Common myeloid progenitor, CD34-positive (primary cell): ENCODE results near the gene B3GNT7.
A peak's percentile ranks its signal among the peaks of the same experiment; 100 is the strongest.
"Not testable (repeated sequence)": the region's sequence is repeated elsewhere in the genome, so short reads cannot be mapped to it uniquely, and the experiment has no call there.

Source experiments
- CTCF ChIA-PET: fragments of 350-600 bp; sonication (Branson Sonifier 250); formaldehyde crosslinking; loops from one replicate; lab custom pipeline; 2021; ENCODE audit warnings: antibody characterized with exemption; lab: Charles Lee
- POLR2A ChIA-PET: fragments of 350-600 bp; sonication (Branson Sonifier 250); formaldehyde crosslinking; loops from one replicate; lab custom pipeline; 2021; ENCODE audit warnings: antibody characterized with exemption; lab: Charles Lee
- DNase-seq, 3 donors: peaks; one replicate each; pipeline versions ENCODE4 v3.0.0 to v3.0.0-alpha.2; 2013
- H3K27ac ChIP-seq, 2 experiments: 1 replicate in 1 of 2; 2 replicates in 1 of 2; pipeline ENCODE4 v1.7.0; 2013; ENCODE audit warnings: inconsistent platforms in 2 of 2, low read length in 2 of 2, mild to moderate bottlenecking in 2 of 2, low read depth in 1 of 2, moderate library complexity in 1 of 2; ENCODE audit not compliant: severe bottlenecking in 2 of 2, insufficient read depth in 1 of 2, poor library complexity in 1 of 2
- H3K27me3 ChIP-seq, 5 experiments: replicated peaks in 2 of 5; 1 replicate in 3 of 5; 2 replicates in 2 of 5; pipeline versions ENCODE4 v1.6.1 to v1.7.0; 2013; ENCODE audit warnings: low read length in 4 of 5, mild to moderate bottlenecking in 2 of 5, moderate library complexity in 2 of 5, inconsistent platforms in 1 of 5; ENCODE audit not compliant: insufficient read depth in 5 of 5, control insufficient read depth in 4 of 5
- H3K36me3 ChIP-seq, 4 experiments: 1 replicate in 2 of 4; 2 replicates in 2 of 4; pipeline versions ENCODE4 v1.6.1 to v1.7.0; 2013; ENCODE audit warnings: low read length in 3 of 4, control low read depth in 1 of 4, mild to moderate bottlenecking in 1 of 4; ENCODE audit not compliant: control insufficient read depth in 4 of 4, insufficient read depth in 4 of 4
- H3K4me1 ChIP-seq, 4 experiments: 1 replicate in 3 of 4; 2 replicates in 1 of 4; pipeline versions ENCODE4 v1.6.1 to v1.7.1; 2013; ENCODE audit warnings: low read length in 3 of 4, mild to moderate bottlenecking in 3 of 4, control low read depth in 1 of 4, inconsistent platforms in 1 of 4, moderate library complexity in 1 of 4; ENCODE audit not compliant: control insufficient read depth in 4 of 4, insufficient read depth in 4 of 4; ENCODE audit errors: control extremely low read depth in 1 of 4
- H3K4me3 ChIP-seq, 7 experiments: 1 replicate in 4 of 7; 2 replicates in 3 of 7; pipeline versions ENCODE4 v1.5.1 to v1.7.0; 2013; ENCODE audit warnings: mild to moderate bottlenecking in 7 of 7, low read length in 6 of 7, moderate library complexity in 6 of 7, inconsistent platforms in 2 of 7, low read depth in 2 of 7, control low read depth in 1 of 7; ENCODE audit not compliant: insufficient read depth in 4 of 7, control insufficient read depth in 1 of 7; ENCODE audit errors: extremely low read depth in 1 of 7
- H3K9me3 ChIP-seq, 5 experiments: 1 replicate in 4 of 5; 2 replicates in 1 of 5; pipeline versions ENCODE4 v1.6.1 to v1.7.1; 2013; ENCODE audit warnings: low read length in 4 of 5, mild to moderate bottlenecking in 2 of 5, inconsistent platforms in 1 of 5, low read depth in 1 of 5, moderate library complexity in 1 of 5; ENCODE audit not compliant: control insufficient read depth in 4 of 5, insufficient read depth in 2 of 5; ENCODE audit errors: control extremely low read depth in 1 of 5
- WGBS: methylation state at CpG from one replicate; pipeline ENCODE4 v1.1.5; 2013; ENCODE audit not compliant: insufficient coverage; 5-methylcytosine and 5-hydroxymethylcytosine counted together

Gene B3GNT7

DNA sequence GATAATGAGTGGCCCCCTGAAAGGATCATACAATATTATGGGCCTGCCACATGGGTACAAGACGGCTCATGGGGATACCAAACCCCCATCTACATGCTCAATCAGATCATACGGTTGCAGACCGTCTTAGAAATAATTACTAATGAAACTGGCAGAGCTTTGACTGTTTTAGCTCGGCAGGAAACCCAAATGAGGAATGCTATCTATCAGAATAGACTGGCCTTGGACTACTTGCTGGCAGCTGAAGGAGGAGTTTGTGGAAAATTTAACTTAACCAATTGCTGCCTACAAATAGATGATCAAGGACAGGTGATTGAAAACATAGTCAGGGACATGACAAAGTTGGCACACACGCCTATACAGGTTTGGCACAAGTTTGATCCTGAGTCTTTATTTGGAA, 12.2 kb downstream of the B3GNT7 start:
- H3K4me3 ChIP-seq, H3K27ac ChIP-seq, H3K36me3 ChIP-seq, DNase-seq, POLR2A ChIA-PET, H3K27me3 ChIP-seq, H3K9me3 ChIP-seq: not testable (repeated sequence)
- CTCF ChIA-PET: interaction anchor here (0.6 to 17.1 kb wide), 14 partner anchors 10 to 312 kb away, joined by 3 to 234 read pairs (median 4); no protein-coding TSS in a partner anchor
- WGBS: 100% methylated on average over 1 of the region's 5 CpGs
- peaks cover 0 to 30% (median 17%) of the 10 kb centered on the region in 4 experiments for H3K4me1 ChIP-seq

DNA sequence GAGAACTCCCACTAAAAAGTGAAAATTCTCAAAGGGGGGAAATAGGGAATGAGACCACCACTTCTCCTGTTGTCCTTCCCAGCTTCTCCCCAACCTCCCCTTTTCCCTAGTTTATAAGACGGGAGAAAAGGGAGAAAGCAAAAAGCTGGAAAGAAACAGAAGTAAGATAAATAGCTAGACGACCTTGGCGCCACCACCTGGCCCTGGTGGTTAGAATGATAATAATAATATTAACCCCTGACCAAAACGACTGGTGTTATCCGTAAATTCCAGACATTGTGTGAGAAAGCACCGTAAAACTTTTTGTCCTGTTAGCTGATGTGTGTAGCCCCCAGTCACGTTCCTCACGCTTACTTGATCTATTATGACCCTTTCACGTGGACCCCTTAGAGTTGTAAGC, 12.8 kb downstream of the B3GNT7 start:
- H3K27me3 ChIP-seq, H3K27ac ChIP-seq, DNase-seq, POLR2A ChIA-PET, H3K36me3 ChIP-seq, H3K4me3 ChIP-seq, H3K9me3 ChIP-seq: not testable (repeated sequence)
- H3K4me1 ChIP-seq: peaks cover 0 to 32% (median 17%) of the 10 kb centered on the region in 4 experiments
- CTCF ChIA-PET: interaction anchor here (0.6 to 17.1 kb wide), 8 partner anchors 10 to 304 kb away, joined by 3 to 234 read pairs (median 9); no protein-coding TSS in a partner anchor
- 100% methylated on average over 4 of the region's 9 CpGs for WGBS

DNA sequence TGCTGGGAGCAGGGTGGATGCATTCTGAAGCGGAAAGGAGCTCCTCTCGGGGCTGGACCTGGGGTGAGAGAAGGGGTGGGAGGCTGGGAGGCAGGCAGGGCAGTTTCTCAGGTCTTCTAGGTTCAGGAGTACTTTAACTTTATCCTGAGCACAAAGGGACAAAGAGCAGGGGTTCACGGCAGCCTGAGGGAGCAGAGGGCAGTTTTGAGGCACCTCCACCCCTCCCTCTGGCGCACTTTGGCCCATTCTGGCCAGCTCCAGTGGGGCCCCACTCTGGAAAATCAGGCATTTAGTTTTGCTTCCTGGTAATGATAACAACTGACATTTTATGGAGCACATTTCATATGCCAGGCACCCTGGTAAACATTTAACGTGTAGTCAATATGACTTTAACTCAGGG, 14.3 kb downstream of the B3GNT7 start:
- POLR2A ChIA-PET: no interaction called here
- peaks cover 0 to 32% (median 17%) of the 10 kb centered on the region in 4 experiments for H3K4me1 ChIP-seq
- CTCF ChIA-PET: interaction anchor here (0.8 to 17.1 kb wide), 9 partner anchors 9 to 305 kb away, joined by 3 to 234 read pairs (median 3); no protein-coding TSS in a partner anchor
- no peak overlapping the region for H3K4me3 ChIP-seq
- peaks cover 0 to 5% (median 0%) of the 10 kb centered on the region in 5 experiments for H3K9me3 ChIP-seq
- H3K27me3 ChIP-seq: peaks cover 0 to 8% (median 5%) of the 10 kb centered on the region in 5 experiments
- no peak overlapping the region for H3K27ac ChIP-seq
- WGBS: 85% methylated on average over 4 of the region's 5 CpGs
- H3K36me3 ChIP-seq: no peaks in the 10 kb centered on the region
- no peak for DNase-seq

- ChIA-PET CTCF (interaction anchor here (0.8 to 17.1 kb wide), 16 partner anchors 10 to 307 kb away, joined by 3 to 234 read pairs (median 4); partner anchors contain the start of gene B3GNT7), POLR2A (no interaction called here)
- no peaks in the 10 kb centered on the region for H3K36me3 ChIP-seq
Observed at GRCh38 chr2:231410293-231411004, 14.9 kb downstream of the B3GNT7 start.

DNA sequence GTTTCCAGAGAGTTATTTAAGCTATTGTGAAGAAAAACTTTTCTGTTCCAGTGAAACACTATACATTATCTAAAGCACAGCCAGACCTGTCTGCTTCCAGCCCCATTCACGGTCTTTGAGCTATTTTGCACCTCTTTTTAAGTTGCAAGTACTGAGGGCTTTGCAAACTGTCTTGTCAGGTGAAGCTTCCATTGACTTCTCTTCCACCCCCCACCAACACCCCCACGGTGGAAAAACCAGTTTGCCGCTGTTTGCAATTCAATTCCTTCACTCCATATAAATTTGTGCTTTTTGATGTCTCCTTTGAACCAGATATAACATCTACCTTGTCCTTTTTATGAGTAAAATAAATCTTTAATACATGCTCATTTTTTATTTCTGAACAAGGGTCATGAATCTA, 15.7 kb downstream of the B3GNT7 start:
- 91% methylated on average over 1 of the region's 3 CpGs for WGBS
- Histone ChIP-seq H3K4me1 (peaks cover 0 to 20% (median 13%) of the 10 kb centered on the region in 4 experiments), H3K4me3 (peak overlapping the region in 1 of 7 experiments; percentile 78), H3K36me3 (no peaks in the 10 kb centered on the region), H3K9me3 (peaks cover 0 to 5% (median 0%) of the 10 kb centered on the region in 5 experiments), H3K27ac (no peak overlapping the region), H3K27me3 (peaks cover 0 to 8% (median 5%) of the 10 kb centered on the region in 5 experiments)
- POLR2A ChIA-PET: no interaction called here
- DNase-seq: no peak
- CTCF ChIA-PET: interaction anchor here (0.8 to 17.1 kb wide), 23 partner anchors 8 to 308 kb away, joined by 3 to 234 read pairs (median 5); partner anchors contain the start of gene B3GNT7

More at GRCh38 chr2:231410293-231411004, 14.9 kb downstream of the B3GNT7 start:
- peaks cover 0 to 25% (median 17%) of the 10 kb centered on the region in 4 experiments for H3K4me1 ChIP-seq
- no peak overlapping the region for H3K4me3 ChIP-seq
- H3K27ac ChIP-seq: no peak overlapping the region
- peaks cover 0 to 8% (median 5%) of the 10 kb centered on the region in 5 experiments for H3K27me3 ChIP-seq
- 85% methylated on average over 6 of the region's 6 CpGs for WGBS
- DNase-seq: peak in 2 of 3 donors; percentile 39 to 54
- H3K9me3 ChIP-seq: peaks cover 0 to 5% (median 0%) of the 10 kb centered on the region in 5 experiments

DNA sequence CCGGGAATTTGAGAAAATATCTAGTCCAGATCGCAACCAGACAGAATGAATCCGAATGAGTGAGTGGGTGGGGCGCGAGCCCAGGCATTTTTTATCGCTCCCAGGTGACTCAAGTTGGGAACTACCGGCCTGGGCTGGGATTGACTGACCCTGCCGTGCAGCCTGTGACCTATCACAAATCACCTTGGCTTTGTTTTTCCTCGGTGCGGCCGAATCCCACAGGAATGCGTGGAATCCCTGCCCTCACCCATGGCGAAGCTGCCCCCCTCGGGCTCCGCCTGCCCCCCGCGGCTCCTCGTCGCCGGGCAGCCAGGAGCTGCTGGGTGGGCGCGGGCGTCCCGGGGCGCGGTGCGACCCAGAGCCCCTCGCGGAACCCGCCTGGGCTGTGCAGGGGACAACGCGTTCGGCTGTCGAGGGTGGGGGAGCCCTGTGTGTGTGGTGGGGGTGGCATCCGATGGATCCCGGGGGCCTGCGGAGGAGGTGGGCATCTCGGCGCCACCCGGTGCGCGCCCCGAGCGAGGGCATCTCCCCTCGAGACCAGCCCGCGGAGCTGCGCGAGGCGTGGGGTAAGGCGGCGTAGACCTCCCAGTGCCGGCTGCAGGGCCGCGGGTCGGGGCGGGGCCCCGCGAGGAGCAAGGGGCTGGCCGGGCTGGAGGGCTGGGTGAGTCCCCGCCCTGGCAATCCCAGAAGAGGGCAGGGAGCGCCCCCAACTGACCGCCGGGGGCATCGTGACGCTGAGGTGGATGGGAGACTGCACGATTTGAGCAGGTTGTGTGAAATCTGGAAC, 16.5 kb downstream of the B3GNT7 start:
- DNase-seq: peak; percentile 82 to 91 (median 89)
- H3K27me3 ChIP-seq: peaks cover 0 to 8% (median 5%) of the 10 kb centered on the region in 5 experiments
- H3K9me3 ChIP-seq: peaks cover 0 to 5% (median 0%) of the 10 kb centered on the region in 5 experiments
- POLR2A ChIA-PET: interaction anchor here (0.9 kb wide), 1 partner anchor 184 kb away, joined by 3 read pairs; no protein-coding TSS in a partner anchor
- WGBS: 4% methylated on average over 42 of the region's 67 CpGs
- CTCF ChIA-PET: interaction anchor here (0.6 to 17.1 kb wide), 35 partner anchors 8 to 313 kb away, joined by 3 to 234 read pairs (median 4); partner anchors contain the start of gene B3GNT7
- no peak overlapping the region for H3K27ac ChIP-seq
- H3K36me3 ChIP-seq: no peaks in the 10 kb centered on the region
- H3K4me3 ChIP-seq: peak overlapping the region; percentile 18 to 78 (median 64)
- H3K4me1 ChIP-seq: peaks cover 0 to 12% (median 6%) of the 10 kb centered on the region in 4 experiments
